ENCODE data around the gene SQSTM1.
"Not testable (repeated sequence)": the region's sequence is repeated elsewhere in the genome, so short reads cannot be mapped to it uniquely, and the experiment has no call there.

SQSTM1 gene

DNA sequence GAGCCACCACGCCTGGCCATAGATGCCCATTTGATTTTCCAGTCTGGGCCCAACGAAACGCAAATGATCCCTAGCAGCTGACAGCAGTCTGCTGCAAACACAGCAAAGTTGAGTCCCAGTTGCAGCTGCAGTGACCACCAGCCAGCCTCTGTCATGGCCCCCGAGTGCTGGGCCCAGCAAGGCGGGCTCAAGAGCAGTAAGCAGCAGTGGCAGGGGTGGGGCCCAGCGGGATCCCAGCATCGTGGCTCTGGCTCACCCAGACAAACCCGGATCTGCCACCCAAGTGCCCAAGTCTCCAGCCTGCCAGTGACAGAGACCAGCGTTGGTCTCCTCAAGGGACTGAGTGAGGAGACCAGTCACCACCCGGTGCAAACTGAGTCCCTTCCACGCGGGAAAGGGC lies 33.8 kb upstream of the SQSTM1 start:
- DNase-seq (ENCODE audit: low read depth) = no peak
- H3K4me3 ChIP-seq (ENCODE audit: low read depth, low read length) = no peak overlapping the region
- TF ChIP-seq, protein P1, sequence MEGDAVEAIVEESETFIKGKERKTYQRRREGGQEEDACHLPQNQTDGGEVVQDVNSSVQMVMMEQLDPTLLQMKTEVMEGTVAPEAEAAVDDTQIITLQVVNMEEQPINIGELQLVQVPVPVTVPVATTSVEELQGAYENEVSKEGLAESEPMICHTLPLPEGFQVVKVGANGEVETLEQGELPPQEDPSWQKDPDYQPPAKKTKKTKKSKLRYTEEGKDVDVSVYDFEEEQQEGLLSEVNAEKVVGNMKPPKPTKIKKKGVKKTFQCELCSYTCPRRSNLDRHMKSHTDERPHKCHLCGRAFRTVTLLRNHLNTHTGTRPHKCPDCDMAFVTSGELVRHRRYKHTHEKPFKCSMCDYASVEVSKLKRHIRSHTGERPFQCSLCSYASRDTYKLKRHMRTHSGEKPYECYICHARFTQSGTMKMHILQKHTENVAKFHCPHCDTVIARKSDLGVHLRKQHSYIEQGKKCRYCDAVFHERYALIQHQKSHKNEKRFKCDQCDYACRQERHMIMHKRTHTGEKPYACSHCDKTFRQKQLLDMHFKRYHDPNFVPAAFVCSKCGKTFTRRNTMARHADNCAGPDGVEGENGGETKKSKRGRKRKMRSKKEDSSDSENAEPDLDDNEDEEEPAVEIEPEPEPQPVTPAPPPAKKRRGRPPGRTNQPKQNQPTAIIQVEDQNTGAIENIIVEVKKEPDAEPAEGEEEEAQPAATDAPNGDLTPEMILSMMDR (IDR thresholded peaks at IDR 0.05; ENCODE audit: insufficient read depth, low read depth, low read length, missing control alignments) = no peak

DNA sequence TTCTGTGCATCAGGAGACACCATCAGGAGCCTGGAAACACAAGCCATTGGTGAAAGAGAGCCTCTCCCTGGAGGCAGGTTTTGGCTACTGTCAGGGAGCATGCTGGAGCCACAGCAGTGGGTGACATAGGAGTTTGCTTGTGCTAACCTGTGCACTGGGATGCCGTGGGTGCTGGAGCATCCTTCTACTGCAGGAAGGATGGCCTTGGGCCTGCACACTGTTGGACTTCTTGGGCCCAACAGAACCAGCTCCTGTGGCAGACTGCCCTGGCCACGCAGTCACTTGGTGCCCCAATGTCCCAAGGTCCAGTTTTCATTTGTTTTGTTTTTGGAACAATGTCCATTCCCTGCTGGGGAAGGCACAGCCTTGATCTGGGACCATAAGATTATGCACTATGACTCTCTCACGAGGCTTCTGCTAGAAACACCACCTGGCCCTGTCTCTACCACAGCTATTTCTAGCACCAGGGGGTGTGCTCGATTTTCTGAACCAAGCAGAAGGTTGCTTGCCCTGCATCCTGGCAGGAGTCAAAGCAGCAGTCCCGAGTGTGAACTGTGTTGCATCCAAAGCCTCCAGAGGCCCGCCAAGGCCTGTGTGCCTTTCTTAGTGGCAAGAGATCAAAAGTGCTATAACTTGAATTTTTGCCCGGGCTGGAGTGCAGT lies 32.4 kb upstream of the SQSTM1 start:
- no peak overlapping the region for H3K4me3 ChIP-seq (ENCODE audit: low read depth, low read length)
- TF ChIP-seq, protein P1 (IDR thresholded peaks at IDR 0.05; ENCODE audit: insufficient read depth, low read depth, low read length, missing control alignments) = no peak
- DNase-seq (ENCODE audit: low read depth) = no peak

DNA sequence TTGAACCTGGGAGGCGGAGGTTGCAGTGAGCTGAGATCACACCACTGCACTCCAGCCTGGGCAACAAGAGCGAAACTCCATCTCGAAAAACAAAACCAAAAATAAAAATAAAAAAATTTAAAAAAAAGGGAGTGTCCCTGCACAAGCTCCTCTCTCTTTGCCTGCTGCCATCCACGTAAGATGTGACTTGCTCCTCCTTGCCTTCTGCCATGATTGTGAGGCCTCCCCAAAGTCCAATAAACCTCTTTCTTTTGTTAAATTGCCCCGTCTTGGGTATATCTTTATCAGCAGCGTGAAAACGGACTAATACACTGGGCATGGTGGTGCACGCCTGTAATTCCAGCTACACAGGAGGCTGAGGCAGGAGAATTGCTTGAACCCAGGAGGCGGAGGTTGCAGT lies 31.4 kb upstream of the SQSTM1 start:
- not testable (repeated sequence) for DNase-seq (ENCODE audit: low read depth); H3K4me3 ChIP-seq (ENCODE audit: low read depth, low read length)

DNA sequence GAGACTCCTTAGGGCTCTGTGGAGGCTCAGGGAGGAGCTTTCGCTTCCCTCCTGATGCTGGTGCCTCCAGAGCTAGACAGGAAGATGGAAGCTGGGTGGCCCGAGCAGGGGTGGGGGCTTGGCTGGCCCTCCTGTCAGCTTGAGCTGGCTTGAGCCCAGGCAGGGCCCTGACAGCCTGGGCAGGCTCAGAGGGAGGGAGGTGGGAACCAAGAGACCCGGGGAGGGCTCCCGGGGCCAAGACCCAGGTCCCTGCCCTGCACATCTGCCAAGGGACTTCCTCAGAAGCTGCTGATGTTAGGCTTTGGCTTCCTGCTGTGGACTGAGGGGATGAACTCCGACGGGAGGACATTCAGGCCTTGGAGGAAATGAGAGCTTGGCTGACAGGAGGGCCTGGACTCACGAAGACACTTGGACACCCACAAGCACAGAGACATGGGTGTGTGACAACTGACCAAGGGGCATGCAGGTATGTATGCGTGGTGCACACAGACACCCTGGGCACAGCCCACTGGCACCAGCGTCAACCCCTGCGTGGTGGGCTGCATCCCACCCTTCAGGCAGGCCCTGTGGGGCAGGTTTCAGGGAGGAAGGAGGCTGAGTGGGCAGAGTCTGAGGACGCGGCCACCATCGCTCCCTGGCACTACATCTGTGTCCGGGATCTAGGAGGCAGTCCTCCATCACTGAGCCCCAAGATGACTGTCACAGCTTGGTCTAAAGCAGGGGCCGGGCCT lies 28.7 kb upstream of the SQSTM1 start:
- H3K4me3 ChIP-seq (ENCODE audit: low read depth, low read length) = no peak overlapping the region
- no peak for DNase-seq (ENCODE audit: low read depth)
- TF ChIP-seq, protein P1 (IDR thresholded peaks at IDR 0.05; ENCODE audit: insufficient read depth, low read depth, low read length, missing control alignments) = no peak

DNA sequence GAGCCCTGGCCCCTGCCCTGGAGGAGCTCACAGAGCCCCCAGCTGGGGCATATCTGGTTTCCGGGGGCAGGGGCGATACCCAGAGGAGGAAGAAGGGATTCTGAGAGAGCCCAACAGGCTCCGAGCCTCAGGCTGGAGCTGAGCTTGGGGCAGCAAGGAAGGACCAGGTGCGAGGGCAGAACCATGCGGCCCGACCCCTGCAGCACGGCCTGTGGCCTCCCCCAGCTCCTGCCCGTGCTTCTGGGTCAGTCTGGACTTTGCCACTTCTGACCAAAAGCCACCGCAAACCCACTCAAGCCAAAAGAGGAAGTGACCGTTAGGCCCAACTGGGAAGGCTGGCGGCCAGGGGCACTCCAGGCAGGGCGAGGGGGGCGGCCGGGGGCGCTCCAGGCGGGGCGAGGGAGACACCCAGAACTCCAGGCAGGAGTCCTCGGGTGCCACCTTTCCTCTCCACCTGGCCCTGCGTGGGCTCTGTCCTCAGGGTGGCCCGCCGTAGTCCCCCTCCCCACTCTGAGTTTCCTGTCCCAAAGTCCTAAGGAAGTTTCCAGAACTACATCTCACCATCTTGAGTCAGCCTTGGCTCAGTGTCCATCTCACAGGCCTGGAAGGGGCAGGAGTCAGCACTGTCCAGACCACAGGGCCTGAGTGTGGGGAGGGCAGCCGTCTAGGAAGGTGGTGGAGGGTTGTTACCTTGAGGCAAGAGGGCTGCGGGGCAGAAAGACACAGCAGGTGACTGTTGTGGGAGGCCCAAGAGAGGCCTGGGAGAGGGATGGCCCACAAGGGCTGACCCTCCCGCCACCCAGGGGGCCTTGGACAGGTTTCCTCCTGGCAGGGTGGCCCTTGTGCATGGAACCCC lies 27.9 kb upstream of the SQSTM1 start:
- no peak for DNase-seq (ENCODE audit: low read depth)
- no peak overlapping the region for H3K4me3 ChIP-seq (ENCODE audit: low read depth, low read length)
- TF ChIP-seq, protein P1 (IDR thresholded peaks at IDR 0.05; ENCODE audit: insufficient read depth, low read depth, low read length, missing control alignments) = no peak

DNA sequence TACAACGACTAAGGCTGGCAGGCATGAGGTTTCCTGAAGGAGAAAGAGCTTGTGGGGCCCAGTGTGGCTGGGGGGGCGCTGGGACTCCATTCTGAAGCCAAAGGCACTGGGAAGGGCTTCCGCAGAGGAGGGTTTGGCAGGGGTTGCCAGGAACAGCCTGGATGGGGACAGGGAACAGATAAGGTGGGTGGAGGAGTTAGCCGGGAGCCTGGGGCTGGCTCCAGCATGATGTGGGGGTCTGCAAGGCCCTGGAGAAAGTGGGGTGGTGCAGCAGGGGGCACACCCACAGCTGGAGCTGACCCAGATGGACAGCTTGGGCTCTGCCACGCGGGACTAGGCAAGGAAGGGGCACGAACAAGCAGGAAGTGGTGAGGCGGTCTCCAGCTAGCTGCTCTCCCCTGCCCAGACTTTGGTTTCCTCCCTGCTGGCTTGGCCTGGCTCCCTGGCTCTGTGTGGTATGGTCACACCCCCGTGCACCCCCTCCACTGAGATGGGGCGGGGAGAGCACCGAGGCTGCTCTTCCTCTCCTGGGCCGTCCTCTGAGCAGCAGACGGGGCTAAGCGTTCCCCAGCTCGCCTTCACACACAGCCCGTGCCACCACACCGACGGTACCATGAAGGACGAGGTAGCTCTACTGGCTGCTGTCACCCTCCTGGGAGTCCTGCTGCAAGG lies 27.1 kb upstream of the SQSTM1 start, which contains the start of gene LTC4S:
Gene LTC4S, plus strand, starts transcription at position 519 of the 672 bp plus-strand sequence. Its CDS starts 95 bp downstream, at position 614.
- no peak for DNase-seq (ENCODE audit: low read depth)
- TF ChIP-seq, protein P1 (IDR thresholded peaks at IDR 0.05; ENCODE audit: insufficient read depth, low read depth, low read length, missing control alignments) = no peak
- H3K4me3 ChIP-seq (ENCODE audit: low read depth, low read length) = no peak within 1 kb of the TSS

Data from GM12865 (cell line).